NCI-H460 (cell line): ENCODE data around the gene ZNF782. TPM values are rescaled to one million over a fixed set of nuclear protein-coding genes. Genes with fewer than 3 reads are reported as not detected.
A peak's percentile ranks its signal among the peaks of the same experiment; 100 is the strongest.
"Not testable (repeated sequence)": the region's sequence is repeated elsewhere in the genome, so short reads cannot be mapped to it uniquely, and the experiment has no call there.

Source experiments
- DNase-seq: peaks from one replicate; pipeline ENCODE4 v3.0.0-alpha.2; 2016; ENCODE audit warnings: low read depth; ENCODE audit errors: extremely low read depth
- total RNA-seq: library from RNA; depleted of rRNA; stranded (reverse); fragments of >200 nt; shearing (Covaris generic); gene quantifications from 2 replicates; pipeline ENCODE4 v1.2.3, GENCODE V29; 2014; rRNA removed

The ZNF782 gene
- total RNA-seq, 1 experiment from 2014 or later = 5.1 TPM

GRCh38 chr9:96856363-96857286, 2.3 kb upstream of the ZNF782 start:
- DNase-seq = peak; percentile 54

GRCh38 chr9:96854651-96855273, 448 bp upstream of the ZNF782 start:
- DNase-seq = no peak

- DNase-seq = no peak
Measured at GRCh38 chr9:96852676-96853075, 1.6 kb downstream of the ZNF782 start.

- DNase-seq = no peak
Measured at GRCh38 chr9:96844040-96844439, 10.3 kb downstream of the ZNF782 start.

GRCh38 chr9:96818533-96818932, 35.8 kb downstream of the ZNF782 start:
- no peak for DNase-seq

- no peak for DNase-seq
Measured at GRCh38 chr9:96817973-96818372, 36.3 kb downstream of the ZNF782 start.

- no peak for DNase-seq
Measured at GRCh38 chr9:96813607-96814006, 40.7 kb downstream of the ZNF782 start.

GRCh38 chr9:96798959-96799358, 55.4 kb downstream of the ZNF782 start:
- not testable (repeated sequence) for DNase-seq

GRCh38 chr9:96784021-96784420, 70.3 kb downstream of the ZNF782 start:
- no peak for DNase-seq

GRCh38 chr9:96782235-96782634, 72.1 kb downstream of the ZNF782 start:
- DNase-seq = no peak

- no peak for DNase-seq
Measured at GRCh38 chr9:96781552-96781951, 72.8 kb downstream of the ZNF782 start.

- DNase-seq = no peak
Measured at GRCh38 chr9:96779089-96779488, 75.2 kb downstream of the ZNF782 start.

- DNase-seq = no peak
Measured at GRCh38 chr9:96777426-96777864, 76.9 kb downstream of the ZNF782 start.

- no peak for DNase-seq
Measured at GRCh38 chr9:96771124-96771523, 83.2 kb downstream of the ZNF782 start.

GRCh38 chr9:96769989-96770388, 84.3 kb downstream of the ZNF782 start:
- no peak for DNase-seq

Other genes starting within 250 kb of the ZNF782 start
- 16.0 and 17.2 TPM in 2 replicates for gene CDC14B, start 234.7 kb downstream of the ZNF782 start, total RNA-seq
- 20.0 and 21.6 TPM in 2 replicates for gene PRXL2C, start 199.2 kb downstream of the ZNF782 start, total RNA-seq
- gene ZNF510, start 76.4 kb downstream of the ZNF782 start, total RNA-seq = 10.4 and 15.5 TPM in 2 replicates
- gene NUTM2G, start 74.3 kb upstream of the ZNF782 start, total RNA-seq = not detected in 2 replicates
- 2.2 and 2.8 TPM in 2 replicates for gene CTSV, start 184.6 kb upstream of the ZNF782 start, total RNA-seq